ENCODE measurements around the gene ING4.

The ING4 gene

GRCh38 chr12:6613776-6614512 lies 49.0 kb downstream of the ING4 start:
- no peak overlapping the region for H3K4me3 ChIP-seq
- H3K27ac ChIP-seq: peak overlapping the region; percentile 54 to 94 (median 84)

- Histone ChIP-seq H3K27ac (peak overlapping the region; percentile 34 to 94 (median 84)), H3K4me3 (peak overlapping the region in 2 of 7 experiments; percentile 1 to 17)
Observed at GRCh38 chr12:6613015-6613775, 49.7 kb downstream of the ING4 start.

- H3K4me3 ChIP-seq: peak overlapping the region in 2 of 7 experiments; percentile 1 to 17
- H3K27ac ChIP-seq: peak overlapping the region; percentile 34 to 94 (median 84)
Observed at GRCh38 chr12:6612652-6613014, 50.3 kb downstream of the ING4 start.

DNA sequence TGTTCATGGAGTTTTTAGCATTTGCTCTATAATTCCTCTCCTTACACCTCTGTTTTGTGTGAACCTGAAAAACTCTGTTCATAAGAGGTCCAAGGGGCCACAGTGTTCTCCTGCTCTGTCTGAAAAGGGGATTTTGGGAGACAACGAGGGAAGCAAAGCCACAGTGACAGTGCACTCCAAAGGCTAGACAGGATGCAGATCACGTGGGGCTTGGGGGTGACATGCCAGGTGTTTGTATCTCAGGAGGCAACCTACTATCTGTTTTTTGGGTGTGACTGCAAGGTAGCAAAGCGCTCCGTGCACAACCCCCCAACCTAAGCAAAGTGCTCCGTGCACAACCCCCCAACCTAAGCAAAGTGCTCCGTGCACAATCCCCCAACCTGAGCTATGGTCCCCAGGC lies 50.7 kb downstream of the ING4 start:
- peak overlapping the region in 18 of 21 experiments; percentile 1 to 94 (median 86) for H3K27ac ChIP-seq
- peak overlapping the region in 1 of 7 experiments; percentile 17 for H3K4me3 ChIP-seq

DNA sequence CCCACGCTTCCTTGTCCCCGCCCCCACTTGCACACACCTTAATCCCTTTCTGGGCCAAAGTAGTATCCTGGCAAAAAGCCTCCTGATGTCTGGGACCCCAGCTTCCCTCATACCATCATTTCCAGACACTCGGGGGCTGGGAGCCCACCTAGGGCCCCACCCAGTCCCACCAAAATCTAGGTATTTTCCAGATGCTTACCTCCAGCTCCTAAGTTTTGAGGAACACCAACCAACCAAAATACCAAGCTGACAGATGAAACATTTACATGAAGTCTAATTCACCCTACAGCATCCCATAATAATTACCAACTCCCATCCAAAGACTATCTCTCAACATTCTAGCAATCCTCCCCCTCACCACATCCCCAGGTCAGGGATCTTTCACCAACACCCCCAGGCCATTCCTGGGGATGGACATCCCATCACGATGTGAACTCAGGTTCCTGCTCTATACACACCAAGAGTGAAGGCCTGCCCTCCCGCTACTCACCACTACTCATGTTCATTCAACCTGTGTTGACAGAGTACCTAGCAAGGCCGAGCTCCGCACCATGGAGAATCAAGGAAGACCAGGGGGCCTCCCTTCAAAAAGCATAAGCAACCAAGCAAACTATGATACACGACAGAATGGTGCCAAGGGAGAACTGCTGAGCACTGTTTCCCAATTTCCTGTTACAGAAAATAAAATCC lies 54.2 kb downstream of the ING4 start:
- H3K4me3 ChIP-seq: no peak overlapping the region
- peak overlapping the region in 16 of 21 experiments; percentile 20 to 96 (median 50) for H3K27ac ChIP-seq

DNA sequence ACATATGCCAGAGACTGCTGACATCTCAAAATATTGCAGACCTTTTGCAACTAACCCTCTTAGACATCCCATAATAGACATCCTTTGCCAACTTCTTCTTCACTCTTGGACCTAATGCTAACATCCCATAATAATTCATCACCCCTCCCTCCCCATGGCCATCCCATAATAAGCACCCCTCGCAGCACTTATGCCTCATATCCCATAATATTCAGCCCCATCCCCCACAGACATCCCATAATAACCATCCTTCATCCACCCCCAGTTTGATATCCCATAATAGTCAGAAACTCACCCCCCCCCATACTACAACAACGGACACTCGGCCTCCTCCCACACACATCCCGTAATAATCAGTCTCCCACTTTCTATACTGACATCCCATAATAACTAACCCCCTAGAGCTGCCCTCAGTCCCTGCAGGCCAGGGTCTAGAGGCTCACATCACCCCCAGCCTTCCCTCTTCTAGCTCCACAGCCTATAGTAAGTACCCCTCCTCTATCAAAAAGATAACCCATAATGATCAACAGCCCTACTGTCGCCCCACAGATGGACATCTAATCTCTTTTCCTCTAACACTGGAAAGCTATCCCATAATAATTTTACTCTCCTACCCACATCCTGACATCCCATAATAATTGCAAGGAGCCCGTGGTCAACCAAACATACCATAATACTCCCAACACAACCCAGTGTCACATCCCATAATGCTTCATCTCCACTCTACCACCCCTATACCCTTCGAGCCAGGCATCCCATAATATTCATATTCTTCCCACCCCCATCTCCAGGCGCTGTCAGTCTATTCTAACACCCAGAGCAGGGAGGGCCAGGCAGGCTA lies 54.9 kb downstream of the ING4 start:
- Histone ChIP-seq H3K27ac (peak overlapping the region in 18 of 21 experiments; percentile 5 to 96 (median 52)), H3K4me3 (no peak overlapping the region)

- Histone ChIP-seq H3K4me3 (peak overlapping the region; percentile 72 to 98 (median 90)), H3K27ac (peak overlapping the region; percentile 88 to 100 (median 97))
Observed at GRCh38 chr12:6606331-6607131, 56.4 kb downstream of the ING4 start.

DNA sequence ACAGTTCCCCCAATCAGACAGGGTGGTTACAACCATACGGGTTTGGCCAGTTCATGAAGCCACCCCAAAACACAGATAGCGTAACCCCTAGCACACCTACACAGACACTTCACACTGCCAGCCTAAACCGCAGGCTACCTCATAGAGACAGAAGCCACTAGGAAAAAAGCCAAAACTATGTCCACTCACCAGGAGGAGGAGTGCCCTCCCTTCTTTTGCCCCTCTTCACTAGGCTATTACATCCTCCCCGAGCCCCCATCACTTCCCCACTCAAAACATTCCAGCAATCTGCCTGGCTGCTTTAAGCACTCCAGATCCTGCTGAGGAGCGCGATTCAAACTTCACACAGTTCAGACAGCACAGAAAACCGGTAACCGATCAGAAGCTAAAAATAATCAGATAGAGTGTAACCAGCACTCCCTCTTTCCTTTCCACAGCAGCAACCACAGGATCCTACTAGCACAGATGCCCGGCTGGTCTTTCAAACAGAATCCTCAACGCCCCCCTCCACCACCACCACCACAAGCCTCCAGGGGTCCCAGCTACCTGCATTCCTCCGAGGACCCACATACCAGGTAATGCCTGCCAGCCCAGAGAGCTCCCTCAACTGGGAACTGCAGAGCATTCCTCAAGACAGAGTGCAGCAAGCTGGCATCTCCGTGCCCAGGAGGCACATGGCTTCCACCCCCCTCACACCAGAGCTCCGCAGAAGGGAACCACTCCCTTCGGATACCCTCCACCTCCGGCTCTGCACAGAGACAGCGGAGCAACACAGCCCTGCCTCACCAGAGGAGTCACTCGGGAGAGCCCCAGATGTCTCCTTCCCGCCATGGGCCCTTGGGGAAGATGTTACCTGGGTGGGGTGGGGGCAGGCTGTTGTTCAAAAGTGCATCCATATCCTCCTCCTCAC lies 57.2 kb downstream of the ING4 start:
- Histone ChIP-seq H3K4me3 (peak overlapping the region; percentile 72 to 98 (median 90)), H3K27ac (peak overlapping the region; percentile 88 to 100 (median 97))

DNA sequence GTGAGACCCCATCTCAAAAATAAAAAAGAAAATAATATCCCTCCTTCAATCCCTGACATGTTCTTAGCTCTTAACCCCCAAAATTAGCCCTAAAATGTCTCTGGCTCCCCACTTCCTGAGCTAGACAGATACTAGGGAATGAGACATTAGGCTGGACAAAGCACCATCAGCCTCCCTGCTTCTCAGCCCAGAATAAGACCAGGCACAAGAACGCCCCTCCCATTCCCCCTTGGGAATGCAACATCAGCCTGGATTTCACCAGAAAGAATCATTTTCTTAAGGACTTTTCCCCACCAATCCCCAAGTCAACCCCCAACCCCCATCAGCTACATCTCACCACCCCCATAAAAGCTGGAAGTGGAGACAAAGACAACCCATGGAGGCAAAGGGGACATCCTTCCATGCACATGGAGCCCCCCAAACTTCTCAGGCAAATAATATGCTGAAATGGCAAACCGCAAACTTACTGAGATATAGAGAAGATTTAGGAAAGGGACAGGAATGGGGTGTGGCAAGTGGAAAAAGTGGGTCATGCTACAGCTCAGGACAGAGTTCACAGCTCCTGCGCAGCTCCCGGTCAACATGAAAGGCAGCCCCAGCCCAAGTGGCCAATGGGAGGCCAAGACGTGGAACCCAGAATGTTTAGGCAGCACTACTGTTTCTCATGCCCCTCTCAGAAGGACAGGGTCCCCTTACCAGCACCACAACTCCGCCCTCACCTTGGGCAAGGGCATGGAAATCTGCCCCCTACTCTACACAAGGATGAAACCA lies 58.5 kb downstream of the ING4 start:
- Histone ChIP-seq H3K4me3 (peak overlapping the region in 6 of 7 experiments; percentile 72 to 98 (median 91)), H3K27ac (peak overlapping the region in 16 of 21 experiments; percentile 33 to 100 (median 97))

DNA sequence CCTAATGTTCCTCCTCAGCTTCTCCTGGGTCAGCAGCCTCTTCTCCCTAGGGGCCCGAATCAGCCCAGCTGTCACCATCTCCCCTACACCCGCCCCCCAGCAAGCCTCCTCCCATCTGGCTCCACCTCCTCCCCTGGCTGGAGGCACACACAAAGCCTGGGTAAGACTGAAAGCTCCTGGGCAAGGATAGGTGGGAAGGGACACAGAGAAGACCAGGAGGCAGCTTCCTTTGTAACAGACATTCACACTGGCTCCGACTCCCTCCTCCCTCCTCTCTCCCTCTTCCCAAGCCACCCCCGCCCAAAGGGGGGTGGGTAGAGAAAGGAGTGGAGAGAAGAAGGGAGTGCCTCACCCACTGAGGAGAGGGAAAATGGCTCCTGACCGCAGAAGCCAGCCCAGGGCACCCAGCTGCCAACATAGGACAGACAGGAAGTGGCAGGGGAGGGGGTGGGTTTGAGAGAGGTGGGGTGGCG lies 59.8 kb downstream of the ING4 start:
- Histone ChIP-seq H3K4me3 (peak overlapping the region in 3 of 7 experiments; percentile 7 to 86 (median 11)), H3K27ac (peak overlapping the region in 18 of 21 experiments; percentile 9 to 99 (median 58))

GRCh38 chr12:6602526-6602925 lies 60.4 kb downstream of the ING4 start:
- Histone ChIP-seq H3K4me3 (no peak overlapping the region), H3K27ac (peak overlapping the region in 16 of 21 experiments; percentile 9 to 99 (median 58))
